Activated CD4-positive, alpha-beta T cell treated with anti-CD3 and anti-CD28 coated beads, Interleukin-10, Interleukin-2, amounts not matched to agents 100 ng/mL and 50 ng/mL, durations not matched to agents 16 hours and 8 hours (primary cell): ENCODE data around the gene CDYL.
A peak's percentile ranks its signal among the peaks of the same experiment; 100 is the strongest.
"Not testable (repeated sequence)": the region's sequence is repeated elsewhere in the genome, so short reads cannot be mapped to it uniquely, and the experiment has no call there.

ENCODE experiments used
- DNase-seq: peaks from one replicate; pipeline ENCODE4 v3.0.0-alpha.2; 2020

Gene CDYL

DNA sequence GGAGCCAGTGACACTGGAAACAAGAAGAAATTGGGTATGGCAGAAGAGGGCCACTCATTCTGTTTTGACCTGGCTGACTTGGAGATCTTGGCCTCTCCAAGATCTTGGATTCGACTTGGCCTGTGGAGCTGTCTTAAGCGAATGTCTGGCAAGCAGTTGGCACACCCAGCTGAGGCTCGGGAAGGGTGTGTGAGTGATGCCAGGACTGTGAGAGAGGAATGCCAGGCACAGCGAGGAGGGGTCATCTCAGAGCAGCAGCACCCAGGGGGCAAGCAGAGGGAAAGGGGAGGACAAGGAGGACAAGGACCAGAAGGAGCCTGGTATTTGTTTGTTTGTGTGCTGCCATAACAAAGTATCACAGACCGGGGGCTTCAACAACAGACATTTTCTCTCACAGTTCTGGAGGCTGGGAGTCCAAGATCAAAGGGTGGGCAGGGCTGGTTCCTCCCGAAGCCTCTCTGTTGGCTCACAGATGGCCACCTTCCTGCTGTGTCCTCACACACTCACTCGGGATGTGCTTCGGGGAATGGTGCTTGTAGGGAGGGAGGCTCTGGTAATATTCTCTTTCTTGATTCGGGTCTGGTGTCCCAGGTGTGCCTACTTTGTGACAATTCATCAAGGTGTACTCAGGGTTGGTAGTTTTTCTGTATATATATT lies 194.7 kb downstream of the CDYL start:
- DNase-seq, result no peak

DNA sequence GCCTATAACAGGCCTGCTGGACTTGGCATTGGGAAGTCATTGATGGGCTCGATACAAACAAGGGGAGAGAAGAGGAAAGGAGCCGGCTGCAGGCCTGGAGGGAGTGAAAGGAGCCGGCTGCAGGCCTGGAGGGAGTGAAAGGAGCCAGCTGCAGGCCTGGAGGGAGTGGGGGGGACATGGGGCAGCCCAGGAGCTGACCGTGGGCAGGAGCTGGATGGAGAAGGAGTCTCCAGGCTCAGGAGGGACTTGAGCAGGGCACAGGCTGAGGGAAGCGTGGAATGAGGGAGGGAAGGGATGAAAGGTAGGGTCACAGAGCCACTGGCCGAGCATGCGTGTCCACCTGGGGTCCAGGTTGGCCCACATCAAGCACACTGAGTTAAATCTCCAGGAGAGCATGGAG lies 195.6 kb downstream of the CDYL start:
- no peak for DNase-seq

DNA sequence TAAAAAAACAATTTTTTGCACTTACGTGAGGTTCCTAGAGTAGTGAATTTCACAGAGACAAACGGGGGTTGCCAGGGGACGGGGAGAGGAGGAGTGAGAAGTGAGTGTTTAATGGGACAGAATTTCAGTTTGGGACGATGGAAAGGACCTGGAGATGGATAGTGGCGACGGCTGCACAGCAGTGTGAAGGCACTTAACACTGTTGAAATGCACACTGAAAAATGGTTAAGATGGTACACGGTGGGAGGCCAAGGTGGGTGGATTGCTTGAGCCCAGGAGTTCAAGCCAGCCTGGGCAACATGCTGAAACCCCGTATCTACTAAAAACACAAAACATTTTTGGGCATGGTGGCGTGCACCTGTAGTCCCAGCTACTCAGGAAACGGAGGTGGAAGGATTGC lies 196.2 kb downstream of the CDYL start:
- no peak for DNase-seq

DNA sequence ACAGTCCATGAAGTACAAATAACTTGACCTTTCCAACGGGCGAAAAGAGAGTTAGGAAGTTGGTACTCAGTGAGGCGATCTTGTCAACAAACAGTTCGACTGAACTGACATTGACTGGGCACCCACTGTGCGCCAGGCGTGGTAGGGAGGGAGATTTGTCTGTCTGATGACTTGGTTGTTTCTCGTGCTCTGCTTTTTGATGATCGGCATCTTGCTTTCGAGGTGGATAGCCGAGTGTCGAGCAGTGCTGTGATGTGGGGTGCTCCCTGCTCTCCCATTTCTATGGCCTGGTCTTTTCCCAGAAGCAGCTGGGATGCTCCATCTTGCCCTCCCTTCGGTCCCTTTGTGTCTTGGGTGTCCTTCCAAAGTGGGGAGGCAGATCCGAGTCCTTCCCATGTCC lies 197.2 kb downstream of the CDYL start:
- DNase-seq, result no peak

DNA sequence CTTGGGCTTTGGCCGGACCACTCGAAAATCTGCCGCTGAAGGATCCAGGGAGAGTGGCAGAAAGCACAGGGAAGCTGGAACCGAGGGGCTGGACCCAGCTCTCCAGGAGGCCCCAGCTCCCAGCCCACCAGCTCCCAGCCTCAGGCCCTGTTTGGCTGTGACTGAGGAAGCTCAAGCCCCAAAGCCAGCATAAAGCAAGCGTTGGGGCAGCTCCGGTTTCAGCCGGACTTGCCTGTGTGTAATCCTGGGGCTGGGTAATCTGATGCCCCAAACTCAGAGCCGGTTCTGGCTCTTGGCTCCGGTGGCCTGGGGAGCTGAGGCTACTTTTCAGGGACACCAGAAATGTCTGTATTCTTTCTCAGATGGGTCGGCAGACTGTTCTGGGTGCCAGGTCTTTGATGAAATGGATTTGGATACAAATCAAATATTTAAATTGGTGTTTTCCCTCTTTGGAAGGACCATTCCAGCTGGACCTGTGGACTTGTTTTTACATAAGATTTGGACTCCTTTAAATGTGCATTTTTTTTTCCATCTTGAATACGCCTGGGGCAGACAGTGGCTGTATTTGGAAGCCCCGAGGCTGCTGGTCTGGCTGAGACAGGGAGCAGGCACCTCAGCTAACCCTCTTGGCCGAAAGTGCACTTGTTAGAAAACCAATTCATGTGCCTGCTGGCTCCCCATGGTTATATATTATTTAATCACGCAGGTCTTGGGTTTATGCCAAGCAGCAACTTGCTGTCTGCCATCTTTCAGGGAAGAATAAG lies 198.0 kb downstream of the CDYL start:
- DNase-seq, result no peak

DNA sequence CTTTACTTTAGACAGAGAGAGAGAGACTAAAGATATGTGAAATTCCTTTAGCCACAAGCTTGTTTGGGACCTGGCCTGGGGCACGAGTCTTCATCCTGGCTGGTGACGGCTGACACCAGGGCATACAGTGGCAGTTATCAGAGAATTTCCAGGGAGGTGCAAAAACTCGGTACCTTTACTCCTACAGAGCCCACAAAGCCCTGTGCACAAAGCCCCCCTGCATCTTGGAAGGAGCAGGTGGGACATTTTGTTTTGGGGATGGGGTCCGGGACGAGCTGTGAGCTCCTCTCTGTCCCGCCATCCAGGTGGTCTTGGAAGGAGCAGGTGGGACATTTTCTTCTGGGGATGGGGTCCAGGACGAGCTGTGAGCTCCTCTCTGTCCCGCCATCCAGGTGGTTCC lies 198.8 kb downstream of the CDYL start:
- no peak for DNase-seq

DNA sequence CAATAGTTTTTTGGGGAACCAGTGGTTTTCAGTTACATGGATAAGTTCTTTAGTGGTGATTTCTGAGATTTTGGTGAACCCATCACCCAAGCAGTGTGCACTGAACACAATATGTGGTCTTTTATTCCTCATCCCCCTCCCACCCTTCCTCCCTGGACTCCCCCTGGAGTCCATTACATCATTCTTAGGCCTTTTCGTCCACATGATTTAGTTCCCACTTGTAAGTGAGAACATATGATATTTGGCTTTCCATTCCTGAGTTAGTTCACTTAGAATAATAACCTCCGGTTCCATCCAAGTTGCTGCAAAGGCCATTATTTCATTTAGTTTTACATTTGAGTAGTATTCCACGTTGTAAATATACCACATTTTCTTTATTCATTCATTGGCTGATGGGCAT lies 199.3 kb downstream of the CDYL start:
- DNase-seq, result no peak

DNA sequence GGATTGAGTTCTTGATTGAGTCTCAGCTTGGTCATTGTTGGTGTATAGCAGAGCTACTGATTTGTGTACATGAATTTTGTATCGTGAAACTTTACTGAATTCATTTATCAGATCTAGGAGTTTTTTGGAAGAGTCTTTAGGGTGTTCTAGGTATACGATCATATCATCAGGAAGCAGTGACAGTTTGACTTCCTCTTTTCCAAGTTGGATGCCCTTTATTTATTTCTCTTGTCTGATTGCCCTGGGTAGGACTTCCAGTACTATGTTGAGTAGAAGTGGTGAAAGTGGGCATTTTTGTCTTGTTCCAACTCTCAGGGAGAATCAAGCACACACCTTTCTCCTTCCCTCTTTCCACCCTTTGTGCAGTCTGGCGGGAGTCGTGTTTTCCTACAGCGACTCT lies 201.3 kb downstream of the CDYL start:
- no peak for DNase-seq

DNA sequence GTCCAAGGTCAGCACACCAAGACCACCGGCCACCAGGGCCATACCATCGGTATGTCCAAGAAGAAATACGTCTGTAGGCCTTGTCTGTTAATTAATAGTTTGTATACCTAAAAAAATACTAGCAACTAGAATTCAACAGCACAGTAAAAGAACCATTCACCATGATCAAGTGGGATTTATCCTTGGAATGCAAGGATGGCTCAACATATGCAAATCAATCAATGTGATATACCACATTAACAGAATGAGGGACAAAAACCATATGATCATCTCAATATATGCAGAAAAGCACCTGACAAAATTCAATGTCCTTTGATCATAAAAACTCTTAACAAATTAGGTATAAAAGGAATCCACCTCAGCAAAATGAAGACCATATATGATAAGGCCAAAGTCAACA lies 203.2 kb downstream of the CDYL start:
- no peak for DNase-seq

DNA sequence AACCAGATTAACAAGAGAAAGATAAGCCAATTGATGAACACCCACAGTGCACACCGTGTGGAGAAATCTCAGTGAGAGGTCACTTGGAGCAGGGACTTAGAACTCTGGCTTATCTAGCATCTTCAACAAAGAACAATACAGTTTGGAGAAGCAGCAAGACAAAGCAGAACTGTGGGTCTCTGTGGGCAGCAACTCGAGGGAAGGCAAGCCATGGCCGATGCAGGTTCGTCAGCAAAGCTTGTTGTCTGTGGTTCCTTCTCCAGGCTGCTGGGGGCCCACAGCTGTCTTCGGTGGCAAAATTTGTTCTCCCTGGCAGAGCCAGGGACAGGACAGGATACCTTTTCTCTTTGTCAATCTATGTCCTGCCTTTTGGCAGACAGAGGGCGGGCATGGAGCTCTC lies 205.6 kb downstream of the CDYL start:
- DNase-seq, result no peak

DNA sequence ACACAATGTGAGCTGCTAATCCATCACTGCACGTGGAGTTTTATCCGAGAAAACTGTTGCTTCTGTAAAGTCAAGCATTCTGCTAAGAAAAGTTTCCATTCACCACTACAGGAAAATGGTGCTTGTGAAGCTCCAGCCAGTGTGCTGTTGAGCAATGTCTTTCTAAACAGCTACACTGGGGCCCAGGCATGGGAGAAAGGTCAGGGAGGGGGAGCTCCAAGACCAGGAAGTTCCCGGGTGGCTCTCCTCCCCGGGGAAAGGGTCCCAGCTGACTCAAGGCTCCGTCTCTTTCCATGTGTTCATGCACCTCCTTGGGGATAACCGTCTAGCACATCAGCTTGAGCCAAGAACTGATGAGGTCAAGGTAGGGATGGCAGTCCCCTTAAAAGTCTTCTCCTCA lies 207.1 kb downstream of the CDYL start:
- DNase-seq, result no peak

DNA sequence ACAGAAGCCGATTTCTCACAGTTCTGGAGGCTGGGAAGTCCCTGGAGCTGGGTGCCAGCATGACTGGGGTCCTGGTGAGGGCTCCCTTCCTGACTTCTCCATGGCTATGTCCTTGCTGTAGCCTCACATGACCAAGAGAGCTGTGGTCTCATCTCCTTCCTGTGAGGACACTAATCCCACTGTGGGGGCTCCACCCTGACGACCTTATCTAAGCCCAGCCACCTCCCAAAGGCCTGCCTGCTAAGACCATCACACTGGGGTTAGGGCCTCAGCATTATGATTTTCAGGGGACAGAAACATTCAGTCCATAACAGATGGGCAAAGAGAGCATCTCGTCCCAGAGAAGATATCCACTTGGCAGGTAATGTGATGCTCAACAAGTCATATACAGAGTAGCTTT lies 210.8 kb downstream of the CDYL start:
- no peak for DNase-seq

DNA sequence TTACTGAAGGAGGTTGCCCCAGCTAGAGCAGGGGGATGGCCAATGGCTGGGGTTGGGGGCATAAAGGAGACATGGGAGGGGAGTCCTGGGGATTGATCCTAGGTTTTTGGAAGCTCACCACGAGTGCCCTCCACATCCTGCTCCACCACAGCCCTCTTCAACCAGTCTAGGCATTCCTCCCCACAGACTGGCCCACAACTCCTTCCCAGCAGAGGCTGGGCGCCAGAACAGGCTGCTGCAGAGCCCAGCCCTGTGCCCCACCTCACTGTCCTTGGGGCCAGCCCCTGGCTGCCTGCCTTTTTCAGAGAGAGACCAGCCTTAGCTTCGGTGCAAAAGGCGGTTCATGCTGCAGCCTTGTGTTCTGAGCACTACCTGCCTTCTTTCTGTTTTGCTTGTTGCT lies 211.2 kb downstream of the CDYL start:
- DNase-seq, result no peak

DNA sequence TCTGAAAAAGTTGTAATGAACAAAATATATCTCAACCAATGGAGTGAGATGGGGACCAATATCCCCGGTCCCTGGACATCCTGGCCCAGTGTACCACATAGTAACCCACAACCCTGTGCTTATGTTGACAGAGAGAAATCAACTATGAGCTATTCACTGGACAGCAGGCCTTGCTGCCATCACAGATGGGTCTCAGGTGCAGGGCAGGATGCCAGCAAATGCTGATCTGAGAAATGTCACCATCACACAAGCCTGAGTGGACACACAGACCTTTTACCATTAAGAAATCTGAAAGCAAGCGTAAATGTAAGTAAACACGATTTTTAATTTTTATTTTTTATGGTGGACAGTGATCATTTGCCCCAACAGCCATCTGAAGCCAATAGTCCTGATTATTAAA lies 218.5 kb downstream of the CDYL start:
- DNase-seq, result no peak

DNA sequence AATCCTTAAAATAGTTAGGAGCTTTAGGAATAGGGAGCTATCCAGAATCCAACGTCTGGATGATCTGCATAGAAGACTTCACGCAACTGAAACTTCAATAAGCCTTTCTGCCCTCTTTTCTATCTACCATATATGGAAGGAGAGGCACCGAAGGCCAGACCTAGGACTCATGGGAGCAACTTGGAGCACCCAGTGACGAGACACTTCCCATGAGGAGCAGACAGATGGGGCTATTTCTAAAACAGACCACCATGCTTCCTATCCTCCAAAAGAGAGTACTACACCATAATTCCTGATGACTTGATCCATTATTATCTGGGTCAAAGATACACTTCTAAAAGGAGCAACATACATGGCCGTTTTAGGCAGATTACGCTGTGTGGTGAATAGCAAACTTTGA lies 221.7 kb downstream of the CDYL start:
- no peak for DNase-seq

DNA sequence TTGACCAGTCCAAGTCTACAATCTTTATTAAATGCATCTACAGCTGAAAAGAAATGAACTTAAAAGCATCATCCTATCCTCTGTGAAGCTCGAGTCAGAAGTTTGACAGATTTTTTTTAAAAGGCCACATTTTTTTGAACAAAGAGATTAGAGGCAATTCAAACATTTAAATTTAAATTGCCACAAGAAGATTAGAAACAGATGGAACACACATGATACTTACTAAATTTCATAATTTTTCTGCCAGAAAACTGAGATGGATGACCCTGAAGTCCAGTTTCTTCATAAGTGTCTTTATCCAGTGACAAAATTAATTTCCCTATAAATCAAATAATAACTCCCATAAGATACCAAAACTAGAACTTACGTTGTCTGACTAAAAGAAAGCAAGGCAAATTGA lies 223.4 kb downstream of the CDYL start:
- no peak for DNase-seq

DNA sequence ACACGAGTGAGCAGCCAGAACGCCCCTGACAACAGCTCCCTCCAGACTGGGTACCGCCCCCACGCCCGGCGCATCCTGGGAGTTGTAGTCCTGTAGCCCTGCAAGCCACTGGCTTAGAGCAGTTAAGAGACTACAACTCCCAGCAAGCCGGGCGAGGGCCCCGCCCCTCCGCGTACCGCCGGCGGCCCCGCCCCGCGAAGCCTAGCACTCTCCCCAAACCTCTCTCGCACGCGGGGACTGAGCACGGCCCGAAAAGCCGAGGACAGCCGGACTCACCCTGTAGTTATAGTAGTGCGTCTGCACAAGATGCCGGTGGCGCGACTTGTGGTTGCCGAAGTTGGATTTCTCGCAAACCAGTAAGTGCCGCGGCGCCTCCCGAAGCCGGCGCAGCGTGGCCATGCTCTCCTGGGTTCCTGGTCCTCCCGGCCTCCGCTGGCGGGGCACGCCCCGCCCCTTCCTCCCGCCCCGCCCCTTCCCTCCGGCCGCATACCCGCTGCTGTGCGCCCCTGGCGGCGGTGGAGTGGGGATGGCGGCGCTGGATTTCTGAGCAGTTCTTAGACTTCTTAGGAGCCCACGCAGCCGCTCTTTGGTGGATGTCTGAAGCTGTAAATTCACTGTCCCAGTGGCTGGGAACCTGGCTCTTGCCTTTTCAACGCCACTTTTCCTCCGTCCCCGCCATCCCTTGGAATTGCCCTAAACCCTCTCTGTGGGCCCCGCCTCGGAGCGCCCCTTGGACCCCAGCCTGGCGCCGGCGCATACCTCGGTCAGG lies 227.6 kb downstream of the CDYL start, which contains the start of gene RPP40:
Gene RPP40, minus strand, starts transcription at position 434 of the 769 bp plus-strand sequence. Its CDS starts 35 bp downstream, at position 399.
- peak; percentile 99 for DNase-seq

DNA sequence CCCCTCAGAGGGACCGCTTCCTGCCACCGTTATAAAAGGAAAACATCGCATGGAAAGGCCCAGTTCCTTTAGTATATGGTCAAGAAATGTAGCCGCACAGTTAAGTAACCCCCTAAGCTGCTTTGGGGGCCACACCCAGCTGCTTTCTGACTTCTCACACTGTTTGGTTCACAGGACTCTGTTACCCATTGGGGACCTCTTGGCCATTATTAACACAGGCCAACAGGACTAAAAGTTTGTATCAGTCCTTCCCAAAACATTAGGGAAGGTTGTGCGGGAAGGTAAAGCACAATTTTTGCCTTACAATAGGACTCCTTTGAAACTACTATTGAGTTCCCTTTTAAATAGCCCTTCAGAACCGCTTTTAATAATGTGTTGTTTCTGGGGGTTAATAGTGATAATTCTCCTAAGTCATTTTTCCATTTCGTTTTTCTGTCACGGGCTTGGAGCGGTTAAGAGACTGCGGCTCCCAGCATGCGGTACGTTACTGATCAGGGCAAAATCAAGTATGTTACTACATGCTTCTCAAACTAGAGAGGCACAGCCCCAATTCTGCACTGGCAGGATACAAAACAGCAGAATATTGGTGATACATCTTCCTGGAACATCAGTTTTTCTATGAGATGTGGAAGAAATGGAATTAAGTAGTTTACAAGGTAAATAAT lies 228.3 kb downstream of the CDYL start:
- no peak for DNase-seq

DNA sequence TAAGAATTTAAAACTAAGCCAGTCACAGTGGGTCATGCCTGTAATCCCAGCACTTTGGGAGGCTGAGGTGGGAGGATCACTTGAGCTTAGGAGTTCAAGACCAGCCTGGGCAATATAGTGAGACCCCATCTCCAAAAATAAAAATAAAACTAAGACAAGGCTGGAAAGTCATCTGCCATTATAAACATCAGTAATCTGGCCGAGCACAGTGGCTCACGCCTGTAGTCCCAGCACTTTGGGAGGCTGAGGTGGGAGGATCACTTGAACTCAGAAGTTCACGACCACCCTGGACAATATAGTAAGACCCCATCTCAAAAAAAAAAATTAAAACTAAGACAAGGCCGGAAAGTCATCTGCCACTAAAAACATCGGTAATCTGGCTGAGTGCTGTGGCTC lies 228.8 kb downstream of the CDYL start:
- not testable (repeated sequence) for DNase-seq
